Loucy (cell line): ENCODE measurements around the gene CALHM6.

ENCODE experiments used
- H2AFZ ChIP-seq: fragments of 200-600 bp; sonication (generic); 2 replicates; pipeline ENCODE4 v1.6.0; 2016; ENCODE audit warnings: antibody characterized with exemption, mild to moderate bottlenecking, low read length, moderate library complexity
- H3F3A ChIP-seq: fragments of 200-600 bp; 2 replicates; pipeline ENCODE4 v1.6.0; 2016; ENCODE audit warnings: antibody characterized with exemption, low read depth, mild to moderate bottlenecking
- H3K27me3 ChIP-seq: fragments of 200-600 bp; sonication (generic); 2 replicates; pipeline ENCODE4 v1.6.1; 2014; ENCODE audit warnings: low read length, mild to moderate bottlenecking; ENCODE audit not compliant: insufficient read depth, poor library complexity, severe bottlenecking
- H3K36me3 ChIP-seq: fragments of 200-600 bp; sonication (generic); 2 replicates; pipeline ENCODE4 v1.6.1; 2016; ENCODE audit warnings: low read length; ENCODE audit not compliant: insufficient read depth
- H3K4me1 ChIP-seq: fragments of 200-600 bp; sonication (generic); 2 replicates; pipeline ENCODE4 v1.5.1; 2014; ENCODE audit warnings: low read length, mild to moderate bottlenecking; ENCODE audit not compliant: insufficient read depth, poor library complexity, severe bottlenecking
- H3K4me2 ChIP-seq: fragments of 200-600 bp; sonication (generic); 2 replicates; pipeline ENCODE4 v1.6.0; 2014; ENCODE audit warnings: antibody characterized with exemption, low read length, low read depth, mild to moderate bottlenecking; ENCODE audit not compliant: poor library complexity, severe bottlenecking
- H3K4me3 ChIP-seq: fragments of 200-600 bp; sonication (generic); 2 replicates; pipeline ENCODE4 v1.5.1; 2014; ENCODE audit warnings: low read length, mild to moderate bottlenecking, mixed read lengths; ENCODE audit not compliant: poor library complexity, severe bottlenecking
- H3K79me2 ChIP-seq: fragments of 200-600 bp; sonication (generic); 2 replicates; pipeline ENCODE4 v1.6.1; 2014; ENCODE audit warnings: low read length; ENCODE audit not compliant: insufficient read depth
- H3K9ac ChIP-seq: fragments of 200-600 bp; sonication (generic); 2 replicates; pipeline ENCODE4 v1.6.0; 2014; ENCODE audit warnings: mild to moderate bottlenecking, low read depth, low read length, moderate library complexity; ENCODE audit not compliant: poor library complexity, severe bottlenecking
- H3K9me2 ChIP-seq: fragments of 200-600 bp; sonication (generic); replicated peaks from 2 replicates; pipeline ENCODE4 v1.6.1; 2016; ENCODE audit warnings: low read depth, low read length, mixed read lengths
- H3K9me3 ChIP-seq: fragments of 200-600 bp; sonication (generic); 2 replicates; pipeline ENCODE4 v1.6.1; 2014; ENCODE audit warnings: mild to moderate bottlenecking, antibody characterized with exemption, low read length, low read depth; ENCODE audit not compliant: insufficient read depth
- H4K20me1 ChIP-seq: fragments of 200-600 bp; sonication (generic); 2 replicates; pipeline ENCODE4 v1.6.0; 2014; ENCODE audit warnings: antibody characterized with exemption, low read length, mild to moderate bottlenecking; ENCODE audit not compliant: insufficient read depth, poor library complexity, severe bottlenecking
- EZH2phosphoT487 ChIP-seq: fragments of 200-600 bp; IDR thresholded peaks from 2 replicates; pipeline ENCODE4 v1.6.1; 2018; ENCODE audit warnings: antibody characterized with exemption, mild to moderate bottlenecking, moderate library complexity, borderline replicate concordance
- TF ChIP-seq, protein P1 (sequence below): fragments of 200-600 bp; sonication (generic); conservative IDR thresholded peaks from 2 replicates; pipeline ENCODE4 v1.5.1; 2014; ENCODE audit warnings: mild to moderate bottlenecking, antibody characterized with exemption, low read length

Gene CALHM6

DNA sequence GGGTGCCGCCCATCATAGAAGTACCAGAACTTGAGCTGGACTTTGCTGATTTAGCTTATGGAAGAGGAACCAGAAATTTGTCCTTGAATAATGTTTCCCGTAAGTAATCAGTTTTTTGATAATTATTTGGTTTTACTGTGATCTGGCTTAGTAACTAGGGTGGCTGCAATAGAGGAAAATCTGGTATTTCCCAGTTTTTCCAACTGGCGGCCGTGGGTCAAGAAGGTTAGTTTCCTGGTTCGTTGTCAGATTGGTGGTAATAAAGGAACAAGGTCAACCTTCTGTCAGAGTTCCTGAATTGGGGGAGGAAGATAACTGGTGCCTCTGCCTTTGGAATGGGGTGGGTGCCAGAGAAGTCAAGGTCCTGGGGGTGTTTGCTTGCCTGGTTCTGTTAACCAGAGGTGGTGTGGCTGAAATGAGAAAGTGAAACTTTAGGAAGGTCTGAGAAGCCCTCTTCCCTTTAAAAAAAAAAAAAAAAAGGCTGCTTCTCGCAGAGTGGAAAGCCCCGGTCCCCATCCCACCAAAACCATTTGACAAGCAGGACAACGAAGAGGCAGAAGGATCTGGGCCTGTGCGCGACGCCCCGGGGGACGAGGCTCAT, at the start of gene CALHM6:
TSS of gene CALHM6 (plus strand) at position 45 of the 601 bp plus-strand sequence. CDS start at position 600, 555 bp downstream.
- Histone ChIP-seq H2AFZ (peak within 1 kb of the TSS; percentile 90), H3K4me1 (peaks cover 31% of the 10 kb centered on the region), H3K4me2 (peak within 1 kb of the TSS; percentile 75), H3K9me2 (no peaks in the 10 kb centered on the region), H3K4me3 (peak within 1 kb of the TSS; percentile 81), H4K20me1 (no peaks in the 10 kb centered on the region), H3K36me3 (no peaks in the 10 kb centered on the region), H3K9me3 (no peaks in the 10 kb centered on the region), H3F3A (peaks cover 3% of the 10 kb centered on the region; the same call in 1 of the 2 replicates), H3K79me2 (peaks cover 3% of the 10 kb centered on the region; the same call in 1 of the 2 replicates), H3K27me3 (no peaks in the 10 kb centered on the region), H3K9ac (peak within 1 kb of the TSS; percentile 70)
- TF ChIP-seq, protein P1, sequence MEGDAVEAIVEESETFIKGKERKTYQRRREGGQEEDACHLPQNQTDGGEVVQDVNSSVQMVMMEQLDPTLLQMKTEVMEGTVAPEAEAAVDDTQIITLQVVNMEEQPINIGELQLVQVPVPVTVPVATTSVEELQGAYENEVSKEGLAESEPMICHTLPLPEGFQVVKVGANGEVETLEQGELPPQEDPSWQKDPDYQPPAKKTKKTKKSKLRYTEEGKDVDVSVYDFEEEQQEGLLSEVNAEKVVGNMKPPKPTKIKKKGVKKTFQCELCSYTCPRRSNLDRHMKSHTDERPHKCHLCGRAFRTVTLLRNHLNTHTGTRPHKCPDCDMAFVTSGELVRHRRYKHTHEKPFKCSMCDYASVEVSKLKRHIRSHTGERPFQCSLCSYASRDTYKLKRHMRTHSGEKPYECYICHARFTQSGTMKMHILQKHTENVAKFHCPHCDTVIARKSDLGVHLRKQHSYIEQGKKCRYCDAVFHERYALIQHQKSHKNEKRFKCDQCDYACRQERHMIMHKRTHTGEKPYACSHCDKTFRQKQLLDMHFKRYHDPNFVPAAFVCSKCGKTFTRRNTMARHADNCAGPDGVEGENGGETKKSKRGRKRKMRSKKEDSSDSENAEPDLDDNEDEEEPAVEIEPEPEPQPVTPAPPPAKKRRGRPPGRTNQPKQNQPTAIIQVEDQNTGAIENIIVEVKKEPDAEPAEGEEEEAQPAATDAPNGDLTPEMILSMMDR, result no peak
- TF ChIP-seq EZH2phosphoT487, result no peak

DNA sequence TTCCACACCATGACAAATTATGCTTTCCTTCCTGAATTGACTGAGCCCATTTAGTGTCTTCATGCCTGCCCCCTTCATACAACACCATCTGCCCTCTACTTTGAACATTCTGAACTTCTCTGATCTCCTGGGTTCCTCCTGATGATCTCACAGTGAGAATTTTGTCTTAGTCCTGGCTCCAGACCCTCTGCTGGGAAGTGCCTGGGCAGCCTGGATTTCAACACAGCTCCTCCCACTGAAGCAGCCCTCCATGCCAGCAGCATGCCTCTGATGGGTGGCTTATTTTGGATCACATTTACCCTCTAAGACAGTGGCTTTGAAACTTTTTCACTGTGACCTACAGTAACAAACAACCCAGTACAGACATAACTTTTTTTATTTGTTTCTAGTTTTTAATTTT, 48.9 kb upstream of the CALHM6 start:
- H3F3A ChIP-seq, result no peaks in the 10 kb centered on the region
- no peak overlapping the region for H3K4me3 ChIP-seq
- H3K9me2 ChIP-seq, result no peaks in the 10 kb centered on the region
- no peaks in the 10 kb centered on the region for H3K27me3 ChIP-seq
- H3K4me1 ChIP-seq, result peaks cover 7% of the 10 kb centered on the region
- no peaks in the 10 kb centered on the region for H3K79me2 ChIP-seq
- no peaks in the 10 kb centered on the region for H3K36me3 ChIP-seq
- H3K4me2 ChIP-seq, result no peak overlapping the region
- H3K9me3 ChIP-seq, result no peaks in the 10 kb centered on the region
- TF ChIP-seq EZH2phosphoT487, result no peak
- TF ChIP-seq, protein P1, result no peak
- H3K9ac ChIP-seq, result no peak overlapping the region
- H2AFZ ChIP-seq, result peak overlapping the region; percentile 7; the same call in 1 of the 2 replicates
- H4K20me1 ChIP-seq, result no peaks in the 10 kb centered on the region

DNA sequence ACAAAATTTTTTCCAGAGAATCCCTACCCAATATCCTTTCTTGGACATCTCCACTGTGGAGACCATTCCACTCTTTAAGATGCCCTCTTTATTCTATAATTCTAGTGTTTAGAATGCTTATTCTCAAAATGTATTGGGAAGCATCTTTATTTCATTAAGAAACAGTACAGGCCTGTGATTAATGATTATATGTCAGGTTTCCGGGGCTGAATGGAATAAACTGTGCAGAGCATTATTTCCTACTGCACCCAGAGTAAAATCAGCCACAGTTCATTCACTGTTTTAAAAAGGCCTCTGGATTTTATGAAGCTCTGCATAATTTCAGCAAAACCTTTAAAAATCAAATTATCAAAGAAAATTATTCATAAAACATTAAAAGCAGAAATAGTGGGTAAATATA, 47.8 kb upstream of the CALHM6 start:
- Histone ChIP-seq H2AFZ (no peak overlapping the region), H3F3A (no peaks in the 10 kb centered on the region), H3K4me3 (no peak overlapping the region), H3K9ac (no peak overlapping the region), H3K9me2 (no peaks in the 10 kb centered on the region), H4K20me1 (no peaks in the 10 kb centered on the region), H3K4me2 (no peak overlapping the region), H3K36me3 (no peaks in the 10 kb centered on the region), H3K4me1 (peaks cover 7% of the 10 kb centered on the region), H3K27me3 (no peaks in the 10 kb centered on the region), H3K9me3 (no peaks in the 10 kb centered on the region), H3K79me2 (no peaks in the 10 kb centered on the region)
- TF ChIP-seq, protein P1, result no peak
